Measurements from ENCODE around the gene TSSC4.

Gene TSSC4

DNA sequence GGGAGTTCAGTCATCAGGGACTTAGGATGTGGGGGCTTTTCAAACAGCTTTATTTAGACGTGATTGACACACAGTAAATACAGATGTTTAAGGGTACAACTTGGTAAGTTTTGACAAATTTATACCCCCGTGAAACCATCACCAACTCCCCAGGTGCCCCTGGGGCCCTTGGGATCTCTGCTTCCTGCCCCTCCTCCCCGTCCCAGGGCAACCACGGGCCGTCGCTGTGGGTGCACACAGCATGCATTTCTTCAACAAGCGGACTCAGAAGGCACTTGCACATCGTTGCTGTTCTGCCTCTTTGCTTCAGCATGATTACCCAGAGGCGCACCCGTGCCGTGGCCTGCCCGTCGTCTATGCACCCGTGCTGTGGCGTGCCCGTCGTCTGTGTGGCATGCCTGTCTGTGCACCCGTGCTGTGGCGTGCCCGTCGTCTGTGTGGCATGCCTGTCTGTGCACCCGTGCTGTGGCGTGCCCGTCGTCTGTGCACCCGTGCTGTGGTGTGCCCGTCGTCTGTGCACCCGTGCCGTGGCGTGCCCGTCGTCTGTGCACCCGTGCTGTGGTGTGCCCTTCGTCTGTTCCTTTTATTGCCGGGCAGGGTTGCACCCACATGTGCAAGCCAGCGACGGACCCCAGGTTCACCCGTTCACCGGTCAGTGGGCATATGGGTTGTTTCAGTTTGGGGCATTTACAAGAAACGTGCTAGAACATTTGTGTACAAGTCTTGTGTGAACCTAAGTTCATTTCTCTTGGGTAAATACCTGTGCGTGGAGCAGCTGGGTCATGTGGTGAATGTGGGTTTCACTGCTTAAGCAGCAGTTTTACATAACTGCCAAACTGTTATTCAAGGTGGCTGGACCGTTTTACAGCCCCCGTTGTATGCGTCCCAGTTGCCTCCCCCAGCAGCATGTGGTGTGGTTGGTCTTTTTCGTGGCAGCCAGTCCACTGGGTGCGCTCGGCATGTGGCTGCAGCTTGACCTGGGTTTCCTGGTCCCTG lies 15.1 kb upstream of the TSSC4 start:
- FAIRE-seq, result peak; percentile 92
- DNase-seq (ENCODE audit: insufficient read length, low spot score), result no peak

DNA sequence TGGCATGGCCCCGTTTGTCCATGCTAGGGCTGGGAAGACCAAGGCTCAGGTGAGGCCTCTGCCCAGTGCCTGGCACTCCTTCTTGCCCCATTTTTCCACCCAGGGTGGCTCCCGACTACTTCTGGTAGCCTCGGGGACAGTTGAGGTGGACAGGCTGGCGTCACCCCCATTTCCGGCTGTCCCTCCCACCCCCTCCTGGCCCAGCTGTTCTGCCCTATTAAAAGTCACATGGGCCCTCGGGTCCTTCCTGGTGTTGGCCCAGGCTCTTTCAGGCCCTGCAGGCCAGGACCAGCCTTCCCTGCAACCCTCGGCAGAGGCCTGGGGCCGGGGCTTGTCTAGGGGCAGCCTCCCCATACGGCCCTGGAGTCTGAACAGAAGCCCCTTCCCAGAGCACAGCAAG lies 14.0 kb upstream of the TSSC4 start:
- FAIRE-seq (no peak), DNase-seq (ENCODE audit: insufficient read length, low spot score) (no peak)

DNA sequence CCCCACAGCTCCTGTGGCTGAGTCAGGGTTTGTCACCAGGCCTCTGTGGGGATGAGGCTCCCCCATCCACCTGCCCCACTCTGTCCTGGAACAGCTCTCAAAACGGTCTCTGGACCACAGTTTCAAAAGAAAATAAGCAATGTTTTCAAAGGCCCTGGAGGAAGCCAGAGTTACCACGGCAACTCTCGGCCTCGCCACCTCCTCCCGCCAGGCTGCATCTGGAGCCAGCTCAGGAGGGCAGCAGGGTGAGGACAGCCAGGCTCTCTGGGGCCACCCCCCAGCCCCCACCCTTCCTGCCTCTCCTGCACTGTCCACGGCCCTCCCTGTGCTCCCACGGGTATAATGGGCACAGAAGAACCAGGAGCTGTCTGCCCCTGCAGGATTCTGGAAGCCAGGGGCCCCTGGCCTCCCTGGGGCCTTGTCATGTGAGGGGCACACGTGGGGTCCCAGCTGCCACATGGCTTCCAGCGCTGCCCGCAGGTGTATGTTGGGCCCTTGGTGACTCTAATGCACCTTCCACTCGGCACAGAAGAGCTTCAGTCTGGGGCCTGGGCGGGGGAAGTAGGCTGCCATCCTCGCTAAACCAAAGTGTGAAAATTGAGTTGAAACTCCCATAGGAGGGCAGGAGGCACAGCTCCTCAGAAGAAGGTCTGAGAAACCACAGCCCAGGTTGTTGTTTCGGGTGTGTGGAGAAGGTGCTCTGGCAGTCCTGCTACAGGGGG lies 13.1 kb upstream of the TSSC4 start:
- no peak for DNase-seq (ENCODE audit: insufficient read length, low spot score)
- peak; percentile 92 for FAIRE-seq

DNA sequence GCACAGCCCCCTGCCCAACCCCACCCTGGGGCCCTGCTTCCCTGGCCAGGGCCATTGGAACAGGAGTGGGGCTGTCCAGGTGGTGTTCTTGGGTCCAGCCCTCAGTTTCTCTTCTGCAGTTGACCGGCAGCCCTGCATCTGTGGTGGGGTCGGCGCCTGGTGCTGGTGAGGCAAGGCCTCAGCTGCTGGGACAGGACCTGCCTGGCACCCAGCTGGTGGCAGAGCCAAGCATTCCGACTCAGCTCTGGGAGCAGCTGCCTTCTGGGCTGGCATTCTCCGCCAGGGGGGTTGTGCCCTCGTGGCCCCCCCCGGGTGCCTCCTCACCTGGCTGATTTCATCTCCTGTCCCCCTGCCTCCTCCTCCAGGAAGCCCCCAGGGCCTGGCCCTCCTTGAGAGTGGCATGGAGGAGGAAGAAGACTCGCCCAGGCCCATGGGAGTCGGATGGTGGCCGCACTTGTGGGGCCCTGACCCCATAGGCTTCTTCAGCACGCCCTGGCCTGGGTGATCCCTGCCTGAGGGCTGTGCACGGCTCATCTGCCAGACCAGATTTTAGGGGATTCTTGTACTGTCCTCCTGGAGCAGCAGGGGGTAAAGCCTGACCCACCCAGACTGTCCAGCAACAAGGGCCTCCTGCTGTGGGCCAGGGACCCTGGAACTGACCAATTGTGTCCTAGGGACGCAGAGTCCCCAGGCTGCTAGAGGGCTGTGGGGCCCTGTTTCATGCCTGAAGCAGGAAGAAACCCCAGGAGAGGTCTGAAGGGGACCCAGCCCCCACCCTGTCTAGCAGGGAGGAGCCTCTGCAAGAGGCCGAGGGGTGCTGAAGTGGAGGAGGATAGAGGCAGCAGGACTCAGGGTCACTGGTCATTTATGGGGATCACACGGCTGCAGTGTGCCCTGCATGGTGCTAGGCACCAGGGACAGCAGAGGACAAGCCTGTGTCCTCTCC lies 11.8 kb upstream of the TSSC4 start:
- DNase-seq (ENCODE audit: insufficient read length, low spot score) (no peak), FAIRE-seq (no peak)

DNA sequence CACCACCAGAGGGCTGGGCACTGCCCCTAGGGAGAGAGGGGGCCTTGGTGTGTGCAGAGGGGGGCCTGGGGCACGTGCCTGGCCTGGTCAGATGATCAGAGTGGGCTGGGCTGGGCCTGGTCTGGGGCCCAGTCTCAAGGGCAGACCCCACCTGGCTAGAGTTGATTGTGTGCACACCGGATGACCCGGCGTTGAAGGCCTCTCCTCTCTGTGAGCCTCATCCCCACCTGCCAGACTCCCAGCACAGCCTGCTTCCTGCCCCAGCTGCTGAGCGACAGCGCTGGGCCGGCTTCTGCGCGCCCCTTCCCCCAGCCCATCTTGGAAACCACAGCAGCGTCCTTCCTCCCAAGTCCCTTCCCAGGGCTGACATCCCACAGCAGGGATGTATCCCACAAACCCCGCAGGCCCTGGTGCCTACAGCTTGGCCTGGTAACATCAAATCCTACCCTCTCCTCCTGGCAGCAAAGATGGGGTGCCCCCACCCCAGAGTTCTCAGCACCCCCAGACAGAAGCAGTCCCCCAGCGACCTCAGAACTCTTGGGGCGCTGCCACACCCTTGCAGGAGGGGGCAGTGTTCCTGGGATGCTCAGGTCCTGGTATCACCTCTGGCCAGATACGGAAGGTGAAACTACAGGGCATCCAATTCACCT lies 11.0 kb upstream of the TSSC4 start:
- no peak for DNase-seq (ENCODE audit: insufficient read length, low spot score)
- peak; percentile 54 for FAIRE-seq

DNA sequence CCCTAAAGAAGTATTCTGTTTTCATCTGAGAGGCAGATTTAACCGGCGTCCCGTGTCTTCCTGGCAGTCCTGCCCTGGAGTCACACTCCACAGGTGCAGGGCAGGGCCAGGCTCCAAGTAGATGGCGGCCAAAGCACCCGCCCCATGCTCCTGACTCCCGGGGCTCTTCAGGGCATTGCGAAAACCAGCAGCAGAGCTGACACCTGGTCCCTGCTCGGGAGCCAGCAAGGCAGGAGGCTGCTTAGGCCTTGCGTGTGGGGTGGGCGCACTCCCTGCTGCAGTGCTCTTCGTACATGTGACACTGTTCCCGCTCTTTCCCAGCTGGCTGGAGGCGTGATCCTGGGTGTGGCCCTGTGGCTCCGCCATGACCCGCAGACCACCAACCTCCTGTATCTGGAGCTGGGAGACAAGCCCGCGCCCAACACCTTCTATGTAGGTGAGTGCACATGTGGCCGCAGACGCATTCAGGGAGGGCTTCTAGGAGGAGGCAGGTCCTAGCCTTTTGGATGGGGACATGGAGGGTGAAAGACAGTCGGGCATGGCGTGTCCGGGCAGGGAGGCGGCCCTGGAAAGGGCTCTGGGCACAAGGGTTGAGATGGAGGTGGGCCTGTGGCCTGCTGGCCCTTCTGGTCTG lies 10.3 kb upstream of the TSSC4 start:
- FAIRE-seq, result no peak

DNA sequence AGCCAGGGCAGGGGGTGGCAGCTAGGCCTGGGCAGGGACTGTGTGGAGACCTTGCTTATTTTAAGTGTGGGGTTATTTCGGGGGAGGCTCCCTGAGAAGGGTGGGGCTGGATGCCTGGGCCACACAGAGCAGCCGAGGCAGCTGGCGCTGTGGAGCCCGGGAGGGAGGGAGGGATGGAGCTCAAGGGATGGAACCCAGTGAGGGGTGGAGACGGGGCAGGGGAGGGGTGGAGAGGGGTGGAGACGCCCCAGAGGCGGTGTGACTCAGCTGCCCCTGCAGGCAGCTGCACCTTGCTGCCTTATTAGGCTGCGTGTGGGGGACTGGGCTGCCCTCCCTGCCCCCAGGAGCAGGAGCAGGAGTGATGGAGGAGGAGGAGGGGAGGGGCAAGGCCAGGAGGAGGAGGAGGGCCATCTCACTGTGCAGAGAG lies 9.8 kb upstream of the TSSC4 start:
- DNase-seq (ENCODE audit: insufficient read length, low spot score) (no peak), FAIRE-seq (no peak)

More for the DNA sequence above, 10.3 kb upstream of the TSSC4 start:
- DNase-seq (ENCODE audit: insufficient read length, low spot score), result no peak

DNA sequence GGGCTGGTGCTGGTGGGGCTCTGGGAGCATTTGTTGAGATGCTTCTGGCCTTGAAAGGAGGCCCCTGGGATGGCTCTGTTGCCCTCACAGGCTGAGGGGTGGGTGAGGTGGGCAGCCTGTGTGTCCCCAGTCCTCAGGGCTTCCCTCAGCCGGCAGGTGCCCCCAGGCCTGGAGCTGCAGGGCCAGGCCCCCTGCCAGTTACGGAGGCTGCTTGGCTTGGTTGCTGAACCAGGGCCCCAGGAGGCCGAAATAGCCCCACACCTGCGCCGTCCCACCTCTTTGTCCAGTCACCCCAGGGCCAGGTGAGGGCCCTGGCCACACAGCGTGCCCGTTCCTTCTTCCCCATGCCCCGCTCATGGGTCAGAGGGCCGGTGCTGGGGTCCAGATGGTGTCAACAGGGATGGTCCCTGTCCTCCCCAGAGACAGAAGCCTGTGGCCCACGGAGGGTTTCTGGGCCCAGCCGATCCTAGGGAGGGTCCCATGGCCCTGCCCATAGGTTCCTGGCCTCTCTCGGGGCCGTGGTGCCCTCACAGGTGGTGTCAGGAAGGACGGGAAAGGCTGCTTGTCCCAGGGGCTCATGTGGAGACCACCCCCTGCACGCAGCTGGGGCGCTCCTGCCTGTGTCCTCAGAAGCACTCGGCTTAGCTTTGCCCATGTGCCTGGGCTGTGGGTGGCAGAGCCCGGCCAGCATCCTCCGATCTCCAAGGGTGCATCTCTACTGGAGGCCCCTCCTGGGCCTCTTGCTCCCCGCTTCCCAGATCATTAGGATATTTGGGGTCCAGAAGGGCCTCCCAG lies 9.2 kb upstream of the TSSC4 start:
- FAIRE-seq (no peak), DNase-seq (ENCODE audit: insufficient read length, low spot score) (no peak)

DNA sequence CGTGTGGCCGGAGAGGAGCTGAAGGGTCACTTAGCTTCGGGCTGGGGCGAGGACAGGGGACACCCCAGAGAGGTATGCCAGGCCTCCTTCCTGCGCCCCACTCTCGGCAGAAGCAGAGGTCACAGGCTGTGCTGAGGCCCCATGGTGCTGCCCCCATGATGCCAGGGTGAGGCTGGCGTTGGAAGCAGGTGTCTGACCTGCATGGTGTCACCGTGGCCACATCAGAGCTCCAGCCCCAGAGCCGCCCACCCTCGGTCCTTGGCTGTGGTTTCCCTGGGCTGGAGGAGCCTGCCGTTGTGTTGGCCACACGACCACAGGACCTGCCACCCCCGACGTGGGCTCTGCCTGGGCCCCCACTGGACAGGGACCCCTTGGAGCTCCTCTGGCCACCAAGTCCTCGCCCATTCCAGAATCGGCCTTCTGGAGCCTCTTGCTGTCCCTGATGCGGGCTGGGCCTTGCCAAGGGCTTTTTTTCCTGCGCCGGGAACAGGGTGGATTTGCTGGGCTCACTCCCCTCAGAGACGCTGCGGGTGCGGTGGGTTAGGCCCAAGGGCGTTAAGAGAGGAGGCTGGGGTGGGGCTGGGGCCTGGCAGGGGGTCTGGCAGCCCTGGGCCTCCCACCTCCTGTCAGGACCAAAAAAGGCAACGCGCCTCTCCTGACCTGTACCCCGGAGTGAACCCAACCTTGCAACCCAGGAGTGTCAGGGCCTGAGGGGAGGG lies 8.2 kb upstream of the TSSC4 start:
- no peak for DNase-seq (ENCODE audit: insufficient read length, low spot score)
- FAIRE-seq, result no peak

DNA sequence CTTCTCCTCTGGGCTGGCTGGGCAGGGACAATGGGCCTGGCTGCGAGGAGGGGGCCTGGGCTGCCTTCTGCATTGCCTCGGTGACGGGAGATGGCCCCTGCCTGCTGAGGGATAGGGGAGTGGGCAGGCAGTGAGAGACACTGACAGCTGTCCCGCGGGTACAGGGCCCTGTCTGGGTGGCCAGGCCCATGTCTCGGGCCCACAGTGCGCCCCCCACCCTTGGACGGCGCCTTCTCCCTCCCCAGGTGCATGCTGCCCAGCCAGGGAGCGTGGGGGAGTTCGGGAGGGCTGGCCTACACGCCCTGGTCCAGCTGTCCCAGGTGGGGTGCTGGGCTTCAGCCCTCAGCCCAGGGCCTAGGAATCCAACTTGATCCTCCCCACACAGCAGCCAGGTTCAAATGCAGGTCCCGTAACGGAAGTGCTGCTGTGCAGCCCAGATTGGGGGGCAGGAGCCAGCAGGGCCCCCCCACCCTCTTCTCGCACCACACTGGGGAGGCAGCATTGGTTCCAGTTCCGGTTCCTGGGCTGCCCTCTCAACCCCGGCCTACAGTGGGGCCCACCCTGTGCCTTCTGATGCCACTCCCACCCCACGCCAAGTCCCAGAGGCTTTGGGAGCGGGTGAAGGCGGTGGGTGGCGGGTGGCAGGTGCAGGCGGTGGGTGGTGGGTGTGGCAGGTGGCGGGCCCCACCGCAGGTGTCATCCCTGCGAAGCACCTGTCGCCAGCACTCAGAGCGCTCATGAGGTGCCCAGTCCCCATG lies 7.3 kb upstream of the TSSC4 start:
- peak; percentile 54 for FAIRE-seq
- DNase-seq (ENCODE audit: insufficient read length, low spot score), result no peak

DNA sequence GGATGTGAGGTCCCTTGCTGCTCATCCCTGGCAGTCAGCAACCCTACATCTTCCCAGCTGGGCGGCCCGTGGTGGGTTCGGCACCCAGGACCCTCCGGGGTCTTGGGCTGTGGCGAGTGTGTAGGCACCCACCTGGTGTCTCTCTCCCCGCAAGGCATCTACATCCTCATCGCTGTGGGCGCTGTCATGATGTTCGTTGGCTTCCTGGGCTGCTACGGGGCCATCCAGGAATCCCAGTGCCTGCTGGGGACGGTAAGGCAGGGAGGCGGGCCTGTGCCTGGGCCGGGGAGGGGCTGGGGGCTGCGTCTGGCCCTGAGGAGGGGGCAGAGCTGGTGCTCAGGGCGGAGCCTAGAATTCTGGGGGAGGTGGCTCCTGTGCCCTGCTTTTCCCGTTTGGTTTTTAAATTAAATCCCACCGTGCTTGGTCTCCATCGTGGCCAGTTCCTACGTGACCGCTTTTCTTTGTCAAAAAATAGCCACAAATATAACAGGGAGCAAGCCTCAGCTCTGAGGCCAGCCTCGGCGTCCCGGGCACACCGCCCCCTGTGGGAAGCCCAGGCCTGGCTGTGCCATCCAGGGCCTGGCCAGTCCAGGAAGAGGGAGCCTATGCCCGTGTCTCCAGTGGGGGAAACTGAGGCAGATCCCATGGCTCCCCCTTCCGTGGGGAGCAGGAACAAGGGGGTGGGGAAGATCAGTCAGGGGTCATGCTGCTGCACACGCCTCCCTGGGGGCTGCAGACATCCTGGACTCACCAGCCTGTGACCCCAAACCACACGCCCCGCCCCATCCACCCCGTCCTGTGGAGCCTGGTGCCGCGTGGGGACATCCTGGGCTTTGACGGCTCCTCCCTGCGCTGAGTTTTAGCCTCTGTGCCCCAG lies 6.4 kb upstream of the TSSC4 start:
- no peak for DNase-seq (ENCODE audit: insufficient read length, low spot score)
- no peak for FAIRE-seq

DNA sequence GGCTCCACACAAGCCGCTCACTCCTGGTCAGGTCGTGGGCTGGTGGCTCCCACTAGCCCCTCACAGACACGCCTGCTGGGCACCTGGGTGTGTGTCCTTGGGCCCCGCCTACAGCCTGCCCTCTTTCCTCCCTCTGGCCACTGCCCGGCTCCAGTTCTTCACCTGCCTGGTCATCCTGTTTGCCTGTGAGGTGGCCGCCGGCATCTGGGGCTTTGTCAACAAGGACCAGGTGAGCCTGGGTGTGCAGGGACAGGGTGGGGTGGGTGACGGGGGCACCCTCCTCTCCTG lies 5.8 kb upstream of the TSSC4 start:
- FAIRE-seq (no peak), DNase-seq (ENCODE audit: insufficient read length, low spot score) (no peak)

DNA sequence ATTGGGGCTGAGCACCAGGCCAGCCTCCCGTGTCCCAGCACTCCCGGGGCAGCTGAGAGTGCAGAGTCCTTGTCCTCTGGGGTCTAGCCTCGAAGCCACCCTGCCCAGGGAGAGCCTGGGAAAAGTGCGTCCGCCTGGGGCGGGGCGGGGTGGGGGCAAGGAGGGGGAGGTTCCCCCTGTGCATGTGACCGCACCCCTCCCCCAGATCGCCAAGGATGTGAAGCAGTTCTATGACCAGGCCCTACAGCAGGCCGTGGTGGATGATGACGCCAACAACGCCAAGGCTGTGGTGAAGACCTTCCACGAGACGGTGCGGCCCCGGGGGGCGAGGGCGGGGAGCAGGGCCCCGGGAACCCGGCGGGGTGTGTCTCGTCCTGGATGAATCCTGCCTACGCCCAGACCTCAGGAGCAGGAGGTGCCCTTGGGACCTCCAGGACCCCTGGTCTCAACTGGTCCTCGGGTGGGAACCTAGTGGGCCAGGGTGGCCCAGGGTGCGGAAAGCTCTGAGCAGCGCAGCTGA lies 5.3 kb upstream of the TSSC4 start:
- FAIRE-seq (no peak), DNase-seq (ENCODE audit: insufficient read length, low spot score) (no peak)

DNA sequence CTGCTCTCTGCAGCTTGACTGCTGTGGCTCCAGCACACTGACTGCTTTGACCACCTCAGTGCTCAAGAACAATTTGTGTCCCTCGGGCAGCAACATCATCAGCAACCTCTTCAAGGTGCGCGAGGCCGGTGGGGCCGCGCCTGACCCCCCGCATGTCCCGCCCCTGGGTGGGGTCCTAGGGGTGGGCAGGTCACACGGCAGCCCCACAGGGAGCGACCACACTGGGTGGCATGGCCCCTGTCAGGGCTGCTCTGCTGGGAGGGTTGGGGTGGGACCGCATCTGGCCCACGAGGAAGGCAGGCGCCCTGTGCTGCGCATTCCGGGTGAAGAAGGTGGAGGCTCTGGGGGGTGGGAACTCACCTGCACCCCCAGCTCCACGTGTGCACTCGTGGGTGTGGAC lies 4.7 kb upstream of the TSSC4 start:
- FAIRE-seq (no peak), DNase-seq (ENCODE audit: insufficient read length, low spot score) (no peak)

DNA sequence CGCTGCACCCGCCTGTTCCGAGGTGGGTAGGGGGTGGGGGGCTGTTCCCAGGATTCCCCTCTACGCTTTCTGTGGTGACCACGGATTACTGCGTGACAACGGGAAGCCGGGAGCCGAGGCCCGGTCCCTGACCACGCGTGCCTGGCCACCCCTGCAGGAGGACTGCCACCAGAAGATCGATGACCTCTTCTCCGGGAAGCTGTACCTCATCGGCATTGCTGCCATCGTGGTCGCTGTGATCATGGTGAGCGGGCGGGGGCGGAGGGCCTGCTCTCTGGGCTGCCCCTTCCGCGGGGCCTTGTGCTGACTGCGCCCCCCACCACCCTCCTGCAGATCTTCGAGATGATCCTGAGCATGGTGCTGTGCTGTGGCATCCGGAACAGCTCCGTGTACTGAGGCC lies 4.1 kb upstream of the TSSC4 start:
- DNase-seq (ENCODE audit: insufficient read length, low spot score) (no peak), FAIRE-seq (no peak)

DNA sequence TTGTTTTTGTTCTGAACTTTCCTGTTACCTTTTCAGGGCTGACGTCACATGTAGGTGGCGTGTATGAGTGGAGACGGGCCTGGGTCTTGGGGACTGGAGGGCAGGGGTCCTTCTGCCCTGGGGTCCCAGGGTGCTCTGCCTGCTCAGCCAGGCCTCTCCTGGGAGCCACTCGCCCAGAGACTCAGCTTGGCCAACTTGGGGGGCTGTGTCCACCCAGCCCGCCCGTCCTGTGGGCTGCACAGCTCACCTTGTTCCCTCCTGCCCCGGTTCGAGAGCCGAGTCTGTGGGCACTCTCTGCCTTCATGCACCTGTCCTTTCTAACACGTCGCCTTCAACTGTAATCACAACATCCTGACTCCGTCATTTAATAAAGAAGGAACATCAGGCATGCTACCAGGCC lies 3.5 kb upstream of the TSSC4 start:
- FAIRE-seq (no peak), DNase-seq (ENCODE audit: insufficient read length, low spot score) (no peak)
